ENCODE results near the gene PCBP3. TPM values are rescaled to one million over a fixed set of nuclear protein-coding genes. Genes with fewer than 3 reads are reported as not detected.
A peak's percentile ranks its signal among the peaks of the same experiment; 100 is the strongest.
"Not testable (repeated sequence)": the region's sequence is repeated elsewhere in the genome, so short reads cannot be mapped to it uniquely, and the experiment has no call there.

Gene PCBP3
- total RNA-seq, 4 donors from 2014 or later, result 0.77 to 8.6 (median 3.2) TPM; not detected in 1

GRCh38 chr21:45831991-45832740 is 188.6 kb downstream of the PCBP3 start:
- TF ChIP-seq POLR2A (IDR thresholded peaks at IDR 0.05), result no peak
- TF ChIP-seq, protein P1, sequence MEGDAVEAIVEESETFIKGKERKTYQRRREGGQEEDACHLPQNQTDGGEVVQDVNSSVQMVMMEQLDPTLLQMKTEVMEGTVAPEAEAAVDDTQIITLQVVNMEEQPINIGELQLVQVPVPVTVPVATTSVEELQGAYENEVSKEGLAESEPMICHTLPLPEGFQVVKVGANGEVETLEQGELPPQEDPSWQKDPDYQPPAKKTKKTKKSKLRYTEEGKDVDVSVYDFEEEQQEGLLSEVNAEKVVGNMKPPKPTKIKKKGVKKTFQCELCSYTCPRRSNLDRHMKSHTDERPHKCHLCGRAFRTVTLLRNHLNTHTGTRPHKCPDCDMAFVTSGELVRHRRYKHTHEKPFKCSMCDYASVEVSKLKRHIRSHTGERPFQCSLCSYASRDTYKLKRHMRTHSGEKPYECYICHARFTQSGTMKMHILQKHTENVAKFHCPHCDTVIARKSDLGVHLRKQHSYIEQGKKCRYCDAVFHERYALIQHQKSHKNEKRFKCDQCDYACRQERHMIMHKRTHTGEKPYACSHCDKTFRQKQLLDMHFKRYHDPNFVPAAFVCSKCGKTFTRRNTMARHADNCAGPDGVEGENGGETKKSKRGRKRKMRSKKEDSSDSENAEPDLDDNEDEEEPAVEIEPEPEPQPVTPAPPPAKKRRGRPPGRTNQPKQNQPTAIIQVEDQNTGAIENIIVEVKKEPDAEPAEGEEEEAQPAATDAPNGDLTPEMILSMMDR (IDR thresholded peaks at IDR 0.05), result no peak
- peak; percentile 81 to 86 for DNase-seq
- peak overlapping the region; percentile 14 to 22 for H3K27ac ChIP-seq
- H3K9me3 ChIP-seq, result no peaks in the 10 kb centered on the region
- intact Hi-C loops (cut with DNase I; ENCODE audit: low total_unique reads), result no loop called here
- no peak overlapping the region for H3K4me3 ChIP-seq
- no peaks in the 10 kb centered on the region for H3K27me3 ChIP-seq
- H3K4me1 ChIP-seq, result no peaks in the 10 kb centered on the region
- no peaks in the 10 kb centered on the region for H3K36me3 ChIP-seq

DNA sequence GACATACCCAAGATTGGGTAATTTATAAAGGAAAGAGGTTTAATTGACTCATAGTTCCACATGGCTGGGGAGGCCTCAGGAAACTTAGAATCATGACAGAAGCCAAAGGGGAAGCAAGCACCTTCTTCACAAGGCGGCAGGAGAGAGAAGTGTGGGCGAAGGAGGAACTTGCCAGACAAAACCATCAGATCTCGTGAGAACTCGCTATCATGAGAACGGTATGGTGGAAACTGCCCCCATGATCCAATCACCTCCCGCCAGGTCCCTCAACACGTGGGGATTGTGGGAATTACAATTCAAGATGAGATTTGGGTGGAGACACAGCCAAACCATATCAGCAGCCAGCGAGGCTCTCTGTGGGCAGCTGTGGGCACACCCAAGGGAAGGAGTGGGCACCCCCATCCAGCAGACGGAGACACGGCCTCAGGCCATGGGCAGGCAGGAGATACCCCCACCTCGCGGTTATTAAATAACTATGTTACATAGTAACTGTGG is 189.3 kb downstream of the PCBP3 start:
- intact Hi-C loops (cut with DNase I; ENCODE audit: low total_unique reads); H3K27me3 ChIP-seq; H3K4me1 ChIP-seq; DNase-seq; H3K9me3 ChIP-seq; H3K36me3 ChIP-seq; H3K4me3 ChIP-seq: not testable (repeated sequence)
- H3K27ac ChIP-seq, result peak overlapping the region in 1 of 2 donors; percentile 7

DNA sequence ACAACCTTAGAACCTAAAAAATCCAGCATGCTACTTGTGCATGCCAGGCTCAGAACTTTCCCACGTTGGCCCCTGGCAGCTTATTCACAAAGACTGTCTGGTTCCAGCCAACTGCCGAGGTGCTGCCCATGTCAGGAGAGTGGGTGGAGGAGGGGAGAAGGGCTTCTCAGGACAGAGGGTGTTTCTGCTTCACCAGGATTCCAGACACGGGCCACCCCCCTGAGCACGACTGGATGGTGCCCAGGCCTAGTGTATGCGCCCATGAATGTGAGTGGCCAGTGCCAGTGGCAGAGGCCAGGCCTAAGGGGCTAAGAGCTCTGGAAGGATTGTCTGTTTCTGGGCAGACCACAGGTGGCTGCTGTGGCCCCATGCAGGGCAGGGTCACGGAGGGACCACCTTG is 189.9 kb downstream of the PCBP3 start:
- Histone ChIP-seq H3K4me3 (no peak overlapping the region), H3K36me3 (no peaks in the 10 kb centered on the region), H3K4me1 (no peaks in the 10 kb centered on the region), H3K27ac (peak overlapping the region in 1 of 2 donors; percentile 7), H3K9me3 (no peaks in the 10 kb centered on the region), H3K27me3 (no peaks in the 10 kb centered on the region)
- TF ChIP-seq POLR2A (IDR thresholded peaks at IDR 0.05), result no peak
- TF ChIP-seq, protein P1 (IDR thresholded peaks at IDR 0.05), result no peak
- DNase-seq, result no peak
- intact Hi-C loops (cut with DNase I; ENCODE audit: low total_unique reads), result no loop called here

DNA sequence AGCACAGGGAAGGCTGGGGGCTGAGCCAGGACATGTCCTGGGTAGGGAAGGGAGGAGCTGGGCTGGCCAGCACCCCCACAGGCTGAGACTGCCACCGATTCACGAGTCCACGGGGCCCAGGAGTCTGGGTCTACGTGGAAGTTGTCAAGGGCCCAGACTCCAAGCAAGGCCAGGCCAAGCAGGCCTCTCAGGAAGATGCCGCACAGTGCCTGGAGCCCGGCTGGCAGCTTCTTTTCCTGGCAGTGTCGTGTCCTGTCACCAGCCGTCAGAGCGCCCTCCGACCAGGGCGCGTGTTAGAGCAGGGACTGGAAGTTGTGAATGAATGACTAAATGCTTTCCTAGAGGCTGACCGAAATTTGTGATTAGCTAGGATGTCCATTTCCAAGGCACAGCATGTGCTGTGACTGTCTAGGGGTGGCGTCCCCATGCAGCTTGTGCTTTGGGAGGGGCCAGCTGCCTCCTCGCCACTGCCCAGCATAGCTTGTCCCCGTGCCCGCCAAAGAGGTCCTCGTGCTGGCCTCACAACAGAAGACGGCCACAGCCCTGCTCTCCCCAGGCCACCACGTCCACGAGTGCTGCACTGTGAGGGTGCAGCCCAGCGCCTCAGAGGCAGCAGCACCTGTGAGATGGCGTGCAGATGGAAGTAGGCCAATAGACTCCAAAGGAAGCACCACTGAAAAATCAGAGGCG is 190.6 kb downstream of the PCBP3 start:
- no peaks in the 10 kb centered on the region for H3K9me3 ChIP-seq
- no peaks in the 10 kb centered on the region for H3K4me1 ChIP-seq
- no peak overlapping the region for H3K4me3 ChIP-seq
- TF ChIP-seq POLR2A (IDR thresholded peaks at IDR 0.05), result no peak
- TF ChIP-seq, protein P1 (IDR thresholded peaks at IDR 0.05), result no peak
- H3K36me3 ChIP-seq, result no peaks in the 10 kb centered on the region
- H3K27me3 ChIP-seq, result no peaks in the 10 kb centered on the region
- no peak overlapping the region for H3K27ac ChIP-seq
- intact Hi-C loops (cut with DNase I; ENCODE audit: low total_unique reads), result no loop called here
- no peak for DNase-seq

GRCh38 chr21:45834821-45835293 is 191.3 kb downstream of the PCBP3 start:
- no peaks in the 10 kb centered on the region for H3K9me3 ChIP-seq
- H3K27me3 ChIP-seq, result no peaks in the 10 kb centered on the region
- intact Hi-C loops (cut with DNase I; ENCODE audit: low total_unique reads), result no loop called here
- no peak overlapping the region for H3K27ac ChIP-seq
- no peaks in the 10 kb centered on the region for H3K4me1 ChIP-seq
- no peaks in the 10 kb centered on the region for H3K36me3 ChIP-seq
- H3K4me3 ChIP-seq, result no peak overlapping the region
- no peak for TF ChIP-seq POLR2A (IDR thresholded peaks at IDR 0.05)
- TF ChIP-seq, protein P1 (IDR thresholded peaks at IDR 0.05), result no peak
- DNase-seq, result no peak
